AG04450 (cell line): ENCODE data around the gene LHX3. TPM values are rescaled to one million over a fixed set of nuclear protein-coding genes. Genes with fewer than 3 reads are reported as not detected.
"Not testable (repeated sequence)": the region's sequence is repeated elsewhere in the genome, so short reads cannot be mapped to it uniquely, and the experiment has no call there.

Source experiments
- CTCF ChIA-PET: fragments of 300-600, 350-600 bp; formaldehyde crosslinking; extraction: SDS; loops from one replicate; lab custom pipeline; 2022; ENCODE audit warnings: antibody characterized with exemption, inconsistent platforms; lab: Charles Lee
- POLR2A ChIA-PET: fragments of 350-600 bp; formaldehyde crosslinking; extraction: SDS; loops from one replicate; lab custom pipeline; 2021; ENCODE audit warnings: antibody characterized with exemption, inconsistent platforms; lab: Yijun Ruan, JAX
- DNase-seq: peaks from one replicate; pipeline ENCODE4 v3.0.0-alpha.2; 2011; ENCODE audit warnings: low read depth, low spot score
- H3K27ac ChIP-seq: one replicate; pipeline ENCODE4 v1.5.1; 2012; ENCODE audit warnings: low read depth, low read length, control low read depth
- H3K27me3 ChIP-seq: one replicate; pipeline ENCODE4 v1.6.0; 2012; ENCODE audit warnings: low read length; ENCODE audit not compliant: control insufficient read depth, insufficient read depth
- H3K4me3 ChIP-seq: 2 replicates; pipeline ENCODE4 v1.5.1; 2011; ENCODE audit warnings: mild to moderate bottlenecking, low read depth, low read length, control low read depth
- H3K9me3 ChIP-seq: 2 replicates; pipeline ENCODE4 v1.5.1; 2012; ENCODE audit warnings: low read length; ENCODE audit not compliant: control insufficient read depth, insufficient read depth
- polyA plus RNA-seq: library from polyadenylated mRNA; depleted of rRNA; stranded (reverse); fragments of >200 nt; gene quantifications from 2 replicates; pipeline ENCODE4 v1.2.3, GENCODE V29; 2011
- TF ChIP-seq, protein P1 (sequence below): IDR thresholded peaks from 2 replicates; pipeline ENCODE4 v1.5.1; 2011; ENCODE audit warnings: low read depth, low read length, control low read depth, inconsistent platforms

The LHX3 gene
- polyA plus RNA-seq, 1 experiment, result not detected

DNA sequence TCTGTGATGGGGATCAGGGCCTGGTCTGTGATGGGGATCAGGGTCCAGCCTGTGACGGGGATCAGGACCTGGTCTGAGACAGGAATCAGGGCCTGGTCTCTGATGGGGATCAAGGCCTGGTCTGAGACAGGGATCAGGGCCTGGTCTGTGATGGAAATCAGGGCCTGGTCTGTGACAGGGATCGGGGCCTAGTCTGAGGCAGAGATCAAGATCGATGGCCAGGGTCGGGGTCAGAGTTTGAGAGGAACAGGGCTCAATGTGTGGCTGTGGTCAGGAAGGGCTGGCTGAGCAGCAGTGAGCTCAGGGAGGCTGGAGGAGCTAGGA, 52.4 kb downstream of the LHX3 start:
- ChIA-PET POLR2A (no interaction called here), CTCF (no interaction called here)
- Histone ChIP-seq H3K4me3 (no peak overlapping the region), H3K9me3 (peaks cover 8% of the 10 kb centered on the region), H3K27ac (no peak overlapping the region), H3K27me3 (peaks cover 49% of the 10 kb centered on the region)
- TF ChIP-seq, protein P1, sequence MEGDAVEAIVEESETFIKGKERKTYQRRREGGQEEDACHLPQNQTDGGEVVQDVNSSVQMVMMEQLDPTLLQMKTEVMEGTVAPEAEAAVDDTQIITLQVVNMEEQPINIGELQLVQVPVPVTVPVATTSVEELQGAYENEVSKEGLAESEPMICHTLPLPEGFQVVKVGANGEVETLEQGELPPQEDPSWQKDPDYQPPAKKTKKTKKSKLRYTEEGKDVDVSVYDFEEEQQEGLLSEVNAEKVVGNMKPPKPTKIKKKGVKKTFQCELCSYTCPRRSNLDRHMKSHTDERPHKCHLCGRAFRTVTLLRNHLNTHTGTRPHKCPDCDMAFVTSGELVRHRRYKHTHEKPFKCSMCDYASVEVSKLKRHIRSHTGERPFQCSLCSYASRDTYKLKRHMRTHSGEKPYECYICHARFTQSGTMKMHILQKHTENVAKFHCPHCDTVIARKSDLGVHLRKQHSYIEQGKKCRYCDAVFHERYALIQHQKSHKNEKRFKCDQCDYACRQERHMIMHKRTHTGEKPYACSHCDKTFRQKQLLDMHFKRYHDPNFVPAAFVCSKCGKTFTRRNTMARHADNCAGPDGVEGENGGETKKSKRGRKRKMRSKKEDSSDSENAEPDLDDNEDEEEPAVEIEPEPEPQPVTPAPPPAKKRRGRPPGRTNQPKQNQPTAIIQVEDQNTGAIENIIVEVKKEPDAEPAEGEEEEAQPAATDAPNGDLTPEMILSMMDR, result no peak
- DNase-seq, result no peak

DNA sequence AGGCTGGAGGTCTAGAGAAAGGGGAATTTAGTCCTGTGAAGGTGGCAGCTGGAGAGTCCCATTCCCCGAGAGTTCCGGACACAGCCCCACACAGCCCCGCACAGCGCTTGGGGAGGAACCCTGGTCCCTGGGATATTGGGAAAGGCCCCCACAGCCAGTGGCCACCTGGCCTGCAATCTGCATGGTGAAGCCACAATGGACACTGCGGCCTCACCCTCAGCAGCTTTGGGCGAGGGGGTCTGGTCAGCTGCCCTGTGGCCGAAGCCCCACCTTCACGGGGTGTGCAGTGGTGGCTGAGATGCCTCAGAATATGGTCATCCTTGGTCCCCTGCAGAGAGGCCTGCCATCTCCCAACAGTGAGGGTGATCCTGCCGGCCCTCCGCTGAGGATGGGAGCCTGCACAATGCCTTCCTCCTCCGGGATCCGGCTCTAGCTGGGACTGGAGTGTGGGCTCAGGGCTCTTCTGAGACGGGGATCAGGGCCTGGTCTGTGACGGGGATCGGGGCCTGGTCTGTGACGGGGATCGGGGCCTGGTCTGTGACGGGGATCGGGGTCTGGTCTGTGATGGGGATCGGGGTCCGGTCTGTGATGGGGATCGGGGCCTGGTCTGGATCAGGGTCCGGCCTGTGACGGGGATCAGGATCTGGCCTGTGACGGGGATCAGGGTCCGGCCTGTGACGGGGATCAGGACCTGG, 52.9 kb downstream of the LHX3 start:
- H3K4me3 ChIP-seq, result no peak overlapping the region
- CTCF ChIA-PET, result no interaction called here
- H3K9me3 ChIP-seq, result peaks cover 8% of the 10 kb centered on the region
- H3K27me3 ChIP-seq, result peaks cover 47% of the 10 kb centered on the region
- H3K27ac ChIP-seq, result no peak overlapping the region
- DNase-seq, result no peak
- POLR2A ChIA-PET, result no interaction called here
- TF ChIP-seq, protein P1, result no peak

DNA sequence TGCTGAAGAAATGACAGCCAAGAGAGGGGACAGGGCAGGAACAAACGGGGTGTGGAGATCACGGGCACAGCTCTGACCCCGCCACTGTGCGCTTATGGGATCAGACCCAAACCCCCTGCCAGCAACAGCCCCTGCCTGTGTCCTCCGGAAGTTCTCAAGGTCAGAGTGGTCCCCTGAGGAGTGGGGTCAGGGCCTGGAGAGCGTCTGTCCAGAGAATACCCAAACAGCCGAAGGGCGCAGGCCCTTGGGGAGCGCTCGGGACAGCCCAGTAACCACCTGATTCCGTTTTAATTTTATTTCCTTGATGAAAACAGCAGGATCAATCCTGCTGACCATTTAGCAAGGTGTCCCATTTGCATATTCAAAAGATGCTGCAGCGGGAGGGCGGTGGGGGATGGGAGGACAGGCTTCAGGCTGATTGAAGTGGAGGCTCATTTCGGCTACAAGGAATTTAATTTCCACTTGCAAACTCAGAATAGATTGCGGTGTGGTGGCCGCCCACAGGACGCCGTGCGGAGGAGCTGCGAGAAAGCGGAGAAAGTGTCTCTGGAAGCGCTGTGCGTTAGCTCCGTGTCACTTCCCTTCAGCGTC, 53.6 kb downstream of the LHX3 start:
- Histone ChIP-seq H3K27ac (no peak overlapping the region), H3K9me3 (peaks cover 8% of the 10 kb centered on the region), H3K4me3 (no peak overlapping the region), H3K27me3 (peaks cover 44% of the 10 kb centered on the region)
- TF ChIP-seq, protein P1, result no peak
- DNase-seq, result no peak
- POLR2A ChIA-PET, result no interaction called here
- CTCF ChIA-PET, result no interaction called here

DNA sequence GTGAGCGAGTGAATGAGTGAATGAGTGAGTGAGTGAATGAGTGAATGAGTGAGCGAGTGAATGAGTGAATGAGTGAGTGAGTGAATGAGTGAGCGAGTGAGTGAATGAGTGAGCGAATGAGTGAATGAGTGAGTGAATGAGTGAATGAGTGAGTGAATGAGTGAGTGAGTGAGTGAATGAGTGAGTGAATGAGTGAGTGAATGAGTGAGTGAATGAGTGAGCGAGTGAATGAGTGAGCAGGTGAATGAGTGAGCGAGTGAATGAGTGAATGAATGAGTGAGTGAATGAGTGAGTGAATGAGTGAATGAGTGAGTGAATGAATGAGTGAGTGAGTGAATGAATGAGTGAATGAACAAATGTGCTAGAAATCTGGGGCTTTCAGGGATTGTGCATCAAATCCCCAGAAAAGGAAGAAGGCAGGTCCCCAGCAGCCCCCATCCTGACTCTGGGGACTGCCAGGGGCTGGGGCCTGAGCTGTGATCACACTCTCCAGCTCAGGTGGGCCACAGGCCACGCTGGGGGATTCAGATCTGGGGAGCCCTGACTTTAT, 54.2 kb downstream of the LHX3 start:
- POLR2A ChIA-PET, H3K4me3 ChIP-seq, CTCF ChIA-PET, H3K27ac ChIP-seq, DNase-seq, H3K9me3 ChIP-seq: not testable (repeated sequence)
- peaks cover 45% of the 10 kb centered on the region for H3K27me3 ChIP-seq

DNA sequence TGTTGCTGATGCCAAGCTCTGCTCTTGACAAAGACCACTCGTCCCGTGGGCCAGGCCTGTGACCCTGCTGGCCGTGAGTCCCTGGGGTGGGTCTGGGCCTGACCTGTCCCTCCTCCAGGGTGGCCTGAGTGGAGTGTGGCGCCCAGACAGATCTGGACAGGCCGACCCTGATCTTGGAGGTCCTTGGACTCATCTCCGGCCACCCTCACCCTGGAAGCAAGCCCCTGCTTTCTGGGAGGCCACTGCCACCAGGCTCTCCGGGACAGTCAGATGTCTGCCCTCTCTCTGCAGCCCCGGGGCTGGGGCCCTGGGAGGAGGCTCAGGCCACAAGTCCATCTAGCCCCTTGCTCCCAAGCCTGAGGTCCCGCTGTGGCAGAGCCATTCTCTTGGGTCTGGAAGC, 55.1 kb downstream of the LHX3 start:
- DNase-seq, result no peak
- no peak overlapping the region for H3K4me3 ChIP-seq
- TF ChIP-seq, protein P1, result no peak
- peaks cover 6% of the 10 kb centered on the region for H3K9me3 ChIP-seq
- ChIA-PET CTCF (no interaction called here), POLR2A (no interaction called here)
- H3K27ac ChIP-seq, result no peak overlapping the region
- H3K27me3 ChIP-seq, result peaks cover 46% of the 10 kb centered on the region
